K562 (cell line): ENCODE results near the gene GLRX. TPM values are rescaled to one million over a fixed set of nuclear protein-coding genes. Genes with fewer than 3 reads are reported as not detected.

ENCODE experiments used
- BRCA1 ChIP-seq, 2 experiments: fragments of 450-650 bp in 1 of 2; sonication (generic) in 1 of 2; formaldehyde crosslinking in 1 of 2; IDR thresholded peaks; 2 replicates each; pipeline versions ENCODE4 v1.5.0 to v1.6.1; 2017 to 2020; ENCODE audit warnings: mild to moderate bottlenecking in 1 of 2, missing genetic modification reagents in 1 of 2
- CHAMP1 ChIP-seq: fragments of 450-650 bp; IDR thresholded peaks from 2 replicates; pipeline ENCODE4 v1.6.1; 2016; ENCODE audit warnings: mild to moderate bottlenecking
- DIDO1 ChIP-seq: fragments of 450-650 bp; IDR thresholded peaks from 2 replicates; pipeline ENCODE4 v1.6.1; 2016; ENCODE audit warnings: low read depth, missing biosample characterization, missing genetic modification characterization
- FOXK1 ChIP-seq: sonication (generic); formaldehyde crosslinking; IDR thresholded peaks from 2 replicates; pipeline ENCODE4 v1.8.0; 2022; ENCODE audit warnings: missing genetic modification reagents, mild to moderate bottlenecking, borderline replicate concordance
- KDM5B ChIP-seq: fragments of 200-600 bp; sonication (generic); IDR thresholded peaks from 2 replicates; pipeline ENCODE4 v1.6.1; 2012; ENCODE audit warnings: low read depth, mild to moderate bottlenecking, moderate library complexity, low read length, control low read depth, inconsistent platforms; ENCODE audit not compliant: insufficient replicate concordance
- NFRKB ChIP-seq: fragments of 450-650 bp; IDR thresholded peaks from 2 replicates; pipeline ENCODE4 v1.6.1; 2016; ENCODE audit warnings: low read depth
- PHTF2 ChIP-seq: fragments of 250-450 bp; sonication (Bioruptor Pico); IDR thresholded peaks from 2 replicates; pipeline ENCODE4 v1.5.0; 2021; ENCODE audit warnings: mild to moderate bottlenecking
- SRSF3 ChIP-seq: fragments of 200-400 bp; formaldehyde crosslinking; IDR thresholded peaks from 2 replicates; pipeline ENCODE4 v1.6.1; 2016; ENCODE audit warnings: mild to moderate bottlenecking, low read length, moderate library complexity; ENCODE audit not compliant: insufficient read depth
- THRB ChIP-seq: fragments of 450-650 bp; formaldehyde crosslinking; conservative IDR thresholded peaks from 2 replicates; pipeline ENCODE4 v1.4.0; 2022; ENCODE audit warnings: mild to moderate bottlenecking, missing genetic modification characterization
- ZBED1 ChIP-seq: IDR thresholded peaks from 2 replicates; pipeline ENCODE4 v1.6.1; 2014
- ZBTB2 ChIP-seq: fragments of 450-650 bp; IDR thresholded peaks from 2 replicates; pipeline ENCODE4 v1.6.1; 2016; ENCODE audit warnings: antibody characterized with exemption
- ZFX ChIP-seq: sonication (generic); formaldehyde crosslinking; IDR thresholded peaks from 2 replicates; pipeline ENCODE4 v1.8.0; 2022; ENCODE audit warnings: mild to moderate bottlenecking, missing genetic modification reagents, moderate library complexity
- ZNF707 ChIP-seq: fragments of 250-450 bp; sonication (Bioruptor Pico); conservative IDR thresholded peaks from 2 replicates; pipeline ENCODE4 v1.8.0; 2022; ENCODE audit warnings: inconsistent platforms, mild to moderate bottlenecking, moderate library complexity
- ZNF76 ChIP-seq: fragments of 250-450 bp; sonication (Bioruptor Pico); IDR thresholded peaks from 2 replicates; pipeline ENCODE4 v1.4.0; 2020; ENCODE audit warnings: mild to moderate bottlenecking, moderate library complexity, borderline replicate concordance
- ZNF785 ChIP-seq: fragments of 250-450 bp; sonication (Bioruptor Pico); IDR thresholded peaks from 2 replicates; pipeline ENCODE4 v1.4.0; 2020; ENCODE audit warnings: mild to moderate bottlenecking
- polyA plus RNA-seq, 8 experiments: library from polyadenylated mRNA; depleted of rRNA in 4 of 8; stranded (reverse) in 5 of 8; unstranded in 3 of 8; fragments of >200 nt; fragmentation: Nextera tagmentation in 2 of 8; fragmentation: Illumina TruSeq in 1 of 8; extraction: Ambion mirVana in 2 of 8; extraction: Trizol in 1 of 8; gene quantifications; 2 replicates each; pipeline versions ENCODE4 v1.2.1 to v1.2.3, GENCODE V29; 2011 to 2014; ENCODE audit warnings: inconsistent platforms in 1 of 8, missing spikeins in 1 of 8
- total RNA-seq, 7 experiments: library from RNA; depleted of rRNA in 6 of 7; stranded (reverse); fragments of >200 nt in 6 of 7; fragmentation: Illumina TruSeq in 2 of 7; extraction: Trizol in 2 of 7; gene quantifications; 2 replicates each; pipeline versions ENCODE4 v1.2.1 to v1.2.3, GENCODE V29; 2011 to 2021; ENCODE audit warnings: low replicate concordance in 1 of 7
- TF ChIP-seq, protein P1 (sequence below): sonication (generic); formaldehyde crosslinking; IDR thresholded peaks from 2 replicates; pipeline ENCODE4 v1.9.0; 2022; ENCODE audit warnings: mild to moderate bottlenecking, missing genetic modification reagents
- TF ChIP-seq, protein P2 (sequence below), 3 experiments: fragments of 200-800 bp in 1 of 3; sonication (Bioruptor generic) in 1 of 3; sonication (generic) in 1 of 3; formaldehyde crosslinking in 1 of 3; IDR thresholded peaks; 2 replicates each; pipeline versions ENCODE4 v1.6.1 to v1.8.0; 2016 to 2022; ENCODE audit warnings: mild to moderate bottlenecking in 2 of 3, missing compliant biosample characterization in 2 of 3, missing genetic modification characterization in 2 of 3, missing genetic modification reagents in 1 of 3
- TF ChIP-seq, protein P3 (sequence below): IDR thresholded peaks from 2 replicates; pipeline ENCODE4 v1.6.1; 2014; ENCODE audit warnings: antibody characterized with exemption

The GLRX gene
- total and polyA plus RNA-seq, 9 of the 15 experiments (the other 6 are each of a cell fraction or from before 2014, with no cell fraction given): 2.3 to 11.2 (median 4.6) TPM

DNA sequence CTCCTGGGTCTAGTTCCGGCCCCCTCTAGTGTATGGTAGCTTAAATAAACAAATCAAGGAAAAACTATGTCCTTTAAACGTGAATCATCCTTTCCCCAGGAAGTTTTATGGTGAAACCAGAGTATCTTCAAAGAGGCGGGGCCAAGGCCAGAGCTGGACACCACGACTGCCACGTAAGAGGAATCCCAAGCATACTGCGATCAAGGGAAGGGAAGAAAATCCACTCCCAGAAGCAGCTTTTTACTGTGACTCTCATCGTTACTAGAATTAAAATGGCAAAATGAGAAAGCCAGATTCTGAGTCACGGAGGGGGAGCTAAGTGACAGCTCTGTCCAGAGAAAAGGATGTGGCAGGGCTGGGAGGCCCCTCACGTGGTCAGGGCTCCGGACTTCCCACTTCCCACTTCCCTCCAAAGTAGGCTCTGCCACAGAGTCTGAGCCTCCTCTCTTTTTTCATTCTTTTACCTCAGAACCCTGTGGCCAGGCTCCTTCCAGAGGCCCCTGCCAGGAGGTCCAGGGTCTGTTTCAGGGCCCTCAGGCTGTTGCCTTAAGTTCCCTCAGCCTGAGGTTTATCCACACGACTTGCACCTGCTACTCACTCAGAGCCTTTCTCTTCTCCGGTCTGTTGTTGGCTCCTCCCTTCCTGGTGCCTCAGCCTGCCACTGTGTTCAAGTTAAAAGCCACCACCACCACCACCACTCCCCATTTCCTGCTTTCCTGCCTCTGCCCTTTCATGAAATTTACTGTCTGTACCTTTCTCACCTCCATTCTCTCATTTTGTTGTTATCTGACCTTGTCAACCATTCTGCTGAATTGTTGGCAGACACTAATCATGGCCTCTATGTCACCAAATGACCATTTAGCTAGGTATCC, 1.4 kb upstream of the GLRX start (continued):
- TF ChIP-seq, protein P1, sequence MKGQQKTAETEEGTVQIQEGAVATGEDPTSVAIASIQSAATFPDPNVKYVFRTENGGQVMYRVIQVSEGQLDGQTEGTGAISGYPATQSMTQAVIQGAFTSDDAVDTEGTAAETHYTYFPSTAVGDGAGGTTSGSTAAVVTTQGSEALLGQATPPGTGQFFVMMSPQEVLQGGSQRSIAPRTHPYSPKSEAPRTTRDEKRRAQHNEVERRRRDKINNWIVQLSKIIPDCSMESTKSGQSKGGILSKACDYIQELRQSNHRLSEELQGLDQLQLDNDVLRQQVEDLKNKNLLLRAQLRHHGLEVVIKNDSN (CRISPR knock-in tag): peak; percentile 86
- TF ChIP-seq, protein P2, sequence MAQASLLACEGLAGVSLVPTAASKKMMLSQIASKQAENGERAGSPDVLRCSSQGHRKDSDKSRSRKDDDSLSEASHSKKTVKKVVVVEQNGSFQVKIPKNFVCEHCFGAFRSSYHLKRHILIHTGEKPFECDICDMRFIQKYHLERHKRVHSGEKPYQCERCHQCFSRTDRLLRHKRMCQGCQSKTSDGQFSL (CRISPR knock-in tag; IDR thresholded peaks at IDR 0.05): no peak
- TF ChIP-seq, protein P2 (tag; IDR thresholded peaks at IDR 0.05): no peak
- TF ChIP-seq BRCA1 (IDR thresholded peaks at IDR 0.05): no peak
- no peak for TF ChIP-seq BRCA1 (CRISPR knock-in tag; IDR thresholded peaks at IDR 0.05)
- TF ChIP-seq, protein P3, sequence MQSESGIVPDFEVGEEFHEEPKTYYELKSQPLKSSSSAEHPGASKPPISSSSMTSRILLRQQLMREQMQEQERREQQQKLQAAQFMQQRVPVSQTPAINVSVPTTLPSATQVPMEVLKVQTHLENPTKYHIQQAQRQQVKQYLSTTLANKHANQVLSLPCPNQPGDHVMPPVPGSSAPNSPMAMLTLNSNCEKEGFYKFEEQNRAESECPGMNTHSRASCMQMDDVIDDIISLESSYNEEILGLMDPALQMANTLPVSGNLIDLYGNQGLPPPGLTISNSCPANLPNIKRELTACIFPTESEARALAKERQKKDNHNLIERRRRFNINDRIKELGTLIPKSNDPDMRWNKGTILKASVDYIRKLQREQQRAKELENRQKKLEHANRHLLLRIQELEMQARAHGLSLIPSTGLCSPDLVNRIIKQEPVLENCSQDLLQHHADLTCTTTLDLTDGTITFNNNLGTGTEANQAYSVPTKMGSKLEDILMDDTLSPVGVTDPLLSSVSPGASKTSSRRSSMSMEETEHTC: no peak
- TF ChIP-seq ZFX (CRISPR knock-in tag): peak; percentile 57
- no peak for TF ChIP-seq THRB
- no peak for TF ChIP-seq ZNF707 (CRISPR knock-in tag)
- TF ChIP-seq ZBTB2: no peak
- no peak for TF ChIP-seq CHAMP1
- TF ChIP-seq ZNF76 (CRISPR knock-in tag): 0 out of 2 replicates have a peak, but pooled peaks have one; percentile 16
- no peak for TF ChIP-seq SRSF3
- no peak for TF ChIP-seq ZNF785 (CRISPR knock-in tag)
- no peak for TF ChIP-seq NFRKB
- TF ChIP-seq PHTF2: no peak
- no peak for TF ChIP-seq FOXK1
- TF ChIP-seq ZBED1: no peak
- TF ChIP-seq DIDO1 (tag): no peak
- peak; percentile 53 for TF ChIP-seq KDM5B
